Suprapubic skin (tissue), 4 donors: ENCODE data around the gene FKBP5. TPM values are rescaled to one million over a fixed set of nuclear protein-coding genes. Genes with fewer than 3 reads are reported as not detected.

ENCODE experiments used
- DNase-seq, 2 donors: peaks; one replicate each; pipeline ENCODE4 v3.0.0-alpha.2; 2019; ENCODE audit warnings: low spot score in 2 of 2
- H3K27ac ChIP-seq: fragments of 200-600 bp; sonication (generic); one replicate; pipeline ENCODE4 v1.5.1; 2019
- H3K27me3 ChIP-seq: fragments of 200-600 bp; sonication (generic); one replicate; pipeline ENCODE4 v1.5.1; 2019
- H3K36me3 ChIP-seq: fragments of 200-600 bp; sonication (generic); one replicate; pipeline ENCODE4 v1.5.1; 2019
- H3K4me1 ChIP-seq: fragments of 200-600 bp; sonication (generic); one replicate; pipeline ENCODE4 v1.5.1; 2019
- H3K4me3 ChIP-seq: fragments of 200-600 bp; sonication (generic); one replicate; pipeline ENCODE4 v1.5.1; 2019; ENCODE audit warnings: mild to moderate bottlenecking
- H3K9me3 ChIP-seq: fragments of 200-600 bp; sonication (generic); one replicate; pipeline ENCODE4 v1.5.1; 2019
- EP300 ChIP-seq: sonication (generic); formaldehyde crosslinking; IDR thresholded peaks from one replicate; pipeline ENCODE4 v1.6.1; 2017; ENCODE audit warnings: antibody characterized with exemption
- POLR2A ChIP-seq, 2 donors: fragments of 450-650 bp; IDR thresholded peaks; one replicate each; pipeline ENCODE4 v1.6.1; 2017; ENCODE audit warnings: antibody characterized with exemption in 2 of 2, mild to moderate bottlenecking in 2 of 2, moderate library complexity in 2 of 2
- POLR2AphosphoS5 ChIP-seq, 3 donors: sonication (generic); formaldehyde crosslinking; IDR thresholded peaks; one replicate each; pipeline ENCODE4 v1.6.1; 2017; ENCODE audit warnings: antibody characterized with exemption in 3 of 3
- WGBS: methylation state at CpG from one replicate; pipeline ENCODE4 v1.1.5; 2018; 5-methylcytosine and 5-hydroxymethylcytosine counted together
- total RNA-seq, 4 donors: library from RNA; depleted of rRNA; stranded (reverse); fragments of >200 nt; gene quantifications; one replicate each; pipeline ENCODE4 v1.1.0, GENCODE V29; 2016
- TF ChIP-seq, protein P1 (sequence below), 2 donors: fragments of 200-600 bp in 1 of 2; fragments of 450-650 bp in 1 of 2; sonication (generic) in 1 of 2; IDR thresholded peaks; one replicate each; pipeline ENCODE4 v1.5.1; 2016 to 2019; ENCODE audit warnings: antibody characterized with exemption in 2 of 2, mild to moderate bottlenecking in 1 of 2, moderate library complexity in 1 of 2

The FKBP5 gene
- total RNA-seq, 4 donors from 2014 or later: 198 to 321 (median 244) TPM

DNA sequence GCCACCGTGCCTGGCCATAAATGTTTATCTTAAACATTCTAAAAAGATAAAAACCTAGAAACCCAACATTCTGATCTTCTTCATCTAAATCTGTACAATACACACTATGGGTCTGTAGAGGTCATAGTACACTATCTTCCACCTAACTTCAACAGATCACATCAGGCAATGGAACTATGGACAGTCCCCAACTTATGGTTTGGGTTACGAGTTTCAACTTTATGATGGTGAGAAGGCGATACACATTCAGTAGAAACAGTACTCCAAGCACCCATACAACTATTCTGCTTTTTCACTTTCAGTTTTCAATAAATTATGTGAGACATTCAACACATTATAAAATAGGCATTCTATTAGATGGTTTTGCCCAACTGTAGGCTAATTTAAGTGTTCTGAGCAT, 23.1 kb downstream of the FKBP5 start:
- peaks cover 63% of the 10 kb centered on the region for H3K4me1 ChIP-seq
- WGBS: 90% methylated on average over 3 of the region's 3 CpGs
- H3K36me3 ChIP-seq: peaks cover 25% of the 10 kb centered on the region
- no peak for DNase-seq
- H3K4me3 ChIP-seq: no peak overlapping the region
- TF ChIP-seq EP300 (no peak), POLR2AphosphoS5 (IDR thresholded peaks at IDR 0.05) (no peak), POLR2A (IDR thresholded peaks at IDR 0.05) (no peak)
- TF ChIP-seq, protein P1, sequence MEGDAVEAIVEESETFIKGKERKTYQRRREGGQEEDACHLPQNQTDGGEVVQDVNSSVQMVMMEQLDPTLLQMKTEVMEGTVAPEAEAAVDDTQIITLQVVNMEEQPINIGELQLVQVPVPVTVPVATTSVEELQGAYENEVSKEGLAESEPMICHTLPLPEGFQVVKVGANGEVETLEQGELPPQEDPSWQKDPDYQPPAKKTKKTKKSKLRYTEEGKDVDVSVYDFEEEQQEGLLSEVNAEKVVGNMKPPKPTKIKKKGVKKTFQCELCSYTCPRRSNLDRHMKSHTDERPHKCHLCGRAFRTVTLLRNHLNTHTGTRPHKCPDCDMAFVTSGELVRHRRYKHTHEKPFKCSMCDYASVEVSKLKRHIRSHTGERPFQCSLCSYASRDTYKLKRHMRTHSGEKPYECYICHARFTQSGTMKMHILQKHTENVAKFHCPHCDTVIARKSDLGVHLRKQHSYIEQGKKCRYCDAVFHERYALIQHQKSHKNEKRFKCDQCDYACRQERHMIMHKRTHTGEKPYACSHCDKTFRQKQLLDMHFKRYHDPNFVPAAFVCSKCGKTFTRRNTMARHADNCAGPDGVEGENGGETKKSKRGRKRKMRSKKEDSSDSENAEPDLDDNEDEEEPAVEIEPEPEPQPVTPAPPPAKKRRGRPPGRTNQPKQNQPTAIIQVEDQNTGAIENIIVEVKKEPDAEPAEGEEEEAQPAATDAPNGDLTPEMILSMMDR (IDR thresholded peaks at IDR 0.05): no peak
- no peaks in the 10 kb centered on the region for H3K9me3 ChIP-seq
- H3K27ac ChIP-seq: no peak overlapping the region
- H3K27me3 ChIP-seq: no peaks in the 10 kb centered on the region

- no peaks in the 10 kb centered on the region for H3K9me3 ChIP-seq
- 84% methylated on average over 3 of the region's 3 CpGs for WGBS
- DNase-seq: no peak
- peaks cover 62% of the 10 kb centered on the region for H3K4me1 ChIP-seq
- TF ChIP-seq POLR2AphosphoS5 (IDR thresholded peaks at IDR 0.05): no peak
- no peaks in the 10 kb centered on the region for H3K27me3 ChIP-seq
- no peak overlapping the region for H3K27ac ChIP-seq
- no peak overlapping the region for H3K4me3 ChIP-seq
- peaks cover 24% of the 10 kb centered on the region for H3K36me3 ChIP-seq
Observed at GRCh38 chr6:35664945-35665344, 23.8 kb downstream of the FKBP5 start.

- H3K27ac ChIP-seq: no peak overlapping the region
- no peaks in the 10 kb centered on the region for H3K9me3 ChIP-seq
- peaks cover 27% of the 10 kb centered on the region for H3K36me3 ChIP-seq
- 81% methylated on average over 7 of the region's 7 CpGs for WGBS
- no peak for DNase-seq
- H3K27me3 ChIP-seq: no peaks in the 10 kb centered on the region
- peak overlapping the region; percentile 18 for H3K4me3 ChIP-seq
- TF ChIP-seq, protein P1 (IDR thresholded peaks at IDR 0.05): no peak
- TF ChIP-seq EP300 (no peak), POLR2A (IDR thresholded peaks at IDR 0.05) (no peak), POLR2AphosphoS5 (IDR thresholded peaks at IDR 0.05) (no peak)
- H3K4me1 ChIP-seq: peaks cover 49% of the 10 kb centered on the region
Observed at GRCh38 chr6:35663447-35664235, 25.1 kb downstream of the FKBP5 start.

GRCh38 chr6:35662999-35663398, 25.7 kb downstream of the FKBP5 start:
- Histone ChIP-seq H3K27ac (no peak overlapping the region), H3K9me3 (no peaks in the 10 kb centered on the region), H3K4me1 (peaks cover 43% of the 10 kb centered on the region), H3K27me3 (no peaks in the 10 kb centered on the region), H3K36me3 (peaks cover 24% of the 10 kb centered on the region), H3K4me3 (peak overlapping the region; percentile 18)
- TF ChIP-seq EP300: no peak
- TF ChIP-seq, protein P1 (IDR thresholded peaks at IDR 0.05): no peak
- no peak for DNase-seq
- 38% methylated on average over 7 of the region's 7 CpGs for WGBS

- Histone ChIP-seq H3K36me3 (peaks cover 27% of the 10 kb centered on the region), H3K4me3 (no peak overlapping the region), H3K27me3 (no peaks in the 10 kb centered on the region), H3K27ac (no peak overlapping the region), H3K4me1 (peaks cover 4% of the 10 kb centered on the region), H3K9me3 (no peaks in the 10 kb centered on the region)
- no peak for TF ChIP-seq POLR2A (IDR thresholded peaks at IDR 0.05)
- no peak for TF ChIP-seq POLR2AphosphoS5 (IDR thresholded peaks at IDR 0.05)
- TF ChIP-seq, protein P1 (IDR thresholded peaks at IDR 0.05): no peak
- TF ChIP-seq EP300: no peak
- no peak for DNase-seq
- WGBS: 89% methylated on average over 3 of the region's 3 CpGs
Observed at GRCh38 chr6:35654883-35655282, 33.8 kb downstream of the FKBP5 start.
